SK-N-DZ (cell line): Measurements from ENCODE around the gene CDK11B. TPM values are rescaled to one million over a fixed set of nuclear protein-coding genes. Genes with fewer than 3 reads are reported as not detected.
A peak's percentile ranks its signal among the peaks of the same experiment; 100 is the strongest.
"Not testable (repeated sequence)": the region's sequence is repeated elsewhere in the genome, so short reads cannot be mapped to it uniquely, and the experiment has no call there.

Experiments used
- DNase-seq: peaks from one replicate; pipeline ENCODE4 v3.0.0-alpha.2; 2015; ENCODE audit warnings: low spot score
- polyA plus RNA-seq, 2 experiments: library from polyadenylated mRNA; depleted of rRNA; stranded (reverse); fragments of >200 nt; gene quantifications; 2 replicates each; pipeline ENCODE4 v1.2.3, GENCODE V29; 2014

The CDK11B gene
- polyA plus RNA-seq (2014; cell fraction: cytosol; rRNA removed), result 10.4 and 13.4 TPM in 2 replicates
- polyA plus RNA-seq (2014; cell fraction: nucleus; rRNA removed), result 21.3 and 39.4 TPM in 2 replicates

DNA sequence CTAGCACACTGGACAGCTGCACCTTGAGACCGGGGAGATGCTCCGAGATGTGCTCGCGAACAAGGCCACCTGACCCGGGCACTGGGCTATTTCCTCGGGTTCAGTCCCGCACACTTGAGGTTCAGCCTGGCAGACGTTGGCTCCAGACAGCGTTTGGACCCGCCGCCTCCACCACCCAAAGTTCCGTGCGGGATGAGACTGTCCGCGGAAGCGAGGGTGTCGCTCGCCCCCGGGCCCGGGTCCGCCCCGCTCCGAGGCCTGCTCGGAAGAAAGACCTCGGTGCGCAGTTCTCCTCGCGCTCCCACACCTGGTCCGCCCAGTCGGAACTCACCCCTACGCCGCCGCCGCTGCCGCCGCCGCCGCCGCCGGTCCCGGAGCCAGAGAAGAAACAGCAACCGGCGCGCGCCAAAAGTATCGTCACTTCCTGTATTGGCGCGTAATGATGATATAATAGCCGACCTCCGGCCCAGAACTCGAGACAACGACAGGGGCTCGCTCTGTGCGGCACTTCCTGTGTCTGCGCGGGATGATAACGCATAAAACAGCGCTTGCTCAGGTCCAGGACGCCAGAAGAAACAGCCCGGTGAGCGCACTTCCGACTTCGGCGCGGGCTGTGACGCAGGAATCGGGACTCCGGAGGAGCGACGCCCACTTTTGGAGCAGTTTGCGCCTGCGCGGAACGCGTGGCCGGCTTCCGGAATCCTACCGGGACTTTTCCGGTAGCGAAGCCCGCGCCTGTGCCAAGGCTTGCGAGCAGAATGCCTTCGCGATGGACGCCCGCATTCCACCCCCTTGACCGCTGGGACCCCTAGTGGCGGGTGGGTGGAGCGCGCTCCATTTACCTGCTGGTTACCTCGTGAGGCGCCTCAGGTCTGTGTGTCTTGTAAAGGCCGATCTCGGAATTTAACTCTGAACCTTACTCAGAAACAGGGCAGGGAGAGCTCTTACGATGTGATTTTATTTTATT lies at the start of gene CDK11B:
Gene CDK11B (minus strand): TSS at position 422 of the 967 bp plus-strand sequence. CDS start 1,519 bp downstream, outside the sequence.
- DNase-seq, result peak; percentile 95

- DNase-seq, result not testable (repeated sequence)
These were observed 49.1 kb upstream of the CDK11B start for GRCh38 chr1:1707897-1708296.

DNA sequence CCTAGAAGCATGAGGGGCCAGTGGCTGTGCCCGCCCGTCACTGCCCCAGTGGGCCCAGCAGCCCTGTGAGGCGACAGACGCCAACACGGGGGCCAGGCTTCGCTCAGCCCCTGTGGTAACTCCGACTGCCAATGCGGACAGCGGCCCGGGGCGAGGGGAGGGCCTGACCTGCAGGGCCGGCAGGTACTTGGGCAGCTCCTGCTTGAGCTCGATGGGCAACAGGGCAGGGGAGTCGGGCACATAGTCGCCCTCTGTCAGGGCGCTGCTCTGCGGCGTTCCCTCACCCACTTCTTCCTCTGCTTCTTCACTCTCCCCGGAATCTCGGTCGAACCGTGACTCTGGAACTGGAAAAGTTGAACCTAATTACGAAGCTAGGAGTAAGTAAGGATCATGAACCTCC lies 48.4 kb upstream of the CDK11B start:
- DNase-seq, result not testable (repeated sequence)

DNA sequence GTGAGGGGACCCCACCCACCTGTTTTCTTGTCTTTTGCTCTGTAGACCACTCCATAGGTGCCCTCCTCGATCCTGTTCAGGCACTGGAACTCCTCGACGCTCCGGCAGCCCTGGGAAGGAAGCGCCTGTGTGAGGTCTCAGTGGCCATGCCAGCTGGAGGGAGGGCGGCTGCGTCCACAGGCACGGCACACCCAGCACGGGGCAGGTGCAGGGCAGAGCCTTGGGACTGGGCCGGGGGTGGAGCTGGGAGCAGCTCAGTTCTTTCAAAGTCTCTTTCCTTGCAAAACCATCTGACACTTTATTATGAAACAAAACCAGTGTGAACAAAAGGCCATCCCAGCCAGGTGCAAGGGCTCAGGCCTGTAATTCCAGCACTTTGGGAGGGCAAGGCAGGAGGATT lies 46.8 kb upstream of the CDK11B start:
- DNase-seq, result not testable (repeated sequence)

- DNase-seq, result not testable (repeated sequence)
These were observed 45.6 kb upstream of the CDK11B start for GRCh38 chr1:1704284-1704957.

- DNase-seq, result no peak
These were observed 45.0 kb upstream of the CDK11B start for GRCh38 chr1:1703796-1704195.

DNA sequence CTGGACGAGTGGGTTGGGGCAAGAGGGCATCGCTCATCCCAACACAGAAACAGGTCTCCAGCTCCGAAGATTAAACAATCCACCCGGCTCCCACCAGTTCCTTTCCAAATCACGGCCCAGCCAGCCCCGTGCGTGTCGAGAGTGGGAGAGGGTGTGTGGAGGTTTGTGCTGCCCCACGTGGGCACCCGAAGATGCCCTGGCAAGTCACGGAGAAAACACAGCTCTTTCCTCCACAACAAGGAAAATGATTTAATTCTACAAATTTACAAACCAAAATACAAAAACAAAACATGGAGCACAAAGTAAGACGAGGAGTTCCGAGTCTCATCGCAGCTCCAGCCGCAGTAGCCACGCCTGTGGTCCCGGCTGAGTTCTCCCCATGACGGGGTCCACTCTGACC lies 43.7 kb upstream of the CDK11B start:
- not testable (repeated sequence) for DNase-seq

DNA sequence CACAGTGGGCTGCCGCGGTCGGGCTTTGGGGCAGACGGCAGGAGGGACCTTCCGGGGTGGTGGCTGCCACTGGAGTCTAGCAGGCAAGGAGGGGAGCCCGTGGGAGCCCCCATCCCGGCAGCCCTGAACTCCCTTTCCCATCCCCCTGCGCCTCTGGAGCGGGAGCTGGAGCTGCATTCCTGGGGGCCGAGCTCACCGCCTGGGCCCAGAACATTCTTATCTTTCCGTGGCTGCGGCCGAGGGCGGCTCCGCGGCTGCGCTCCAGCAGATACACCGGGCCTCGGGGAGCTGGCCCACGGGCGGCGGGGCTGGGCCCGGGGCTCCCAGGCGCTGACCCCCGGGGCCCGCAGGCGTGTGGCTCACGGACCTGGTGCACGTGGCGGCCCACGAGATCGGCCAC lies 41.8 kb upstream of the CDK11B start:
- not testable (repeated sequence) for DNase-seq

DNA sequence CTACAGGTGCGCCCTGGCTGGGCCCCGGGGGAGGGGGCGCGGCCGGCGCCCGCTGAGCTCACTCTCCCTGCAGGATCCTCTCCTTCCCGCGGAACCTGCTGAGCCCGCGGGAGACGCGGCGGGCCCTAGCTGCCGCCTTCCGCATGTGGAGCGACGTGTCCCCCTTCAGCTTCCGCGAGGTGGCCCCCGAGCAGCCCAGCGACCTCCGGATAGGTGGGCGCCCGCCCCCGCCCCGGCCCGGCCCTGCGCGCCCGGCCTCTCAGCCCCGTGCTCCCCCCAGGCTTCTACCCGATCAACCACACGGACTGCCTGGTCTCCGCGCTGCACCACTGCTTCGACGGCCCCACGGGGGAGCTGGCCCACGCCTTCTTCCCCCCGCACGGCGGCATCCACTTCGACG lies 41.3 kb upstream of the CDK11B start:
- DNase-seq, result not testable (repeated sequence)

DNA sequence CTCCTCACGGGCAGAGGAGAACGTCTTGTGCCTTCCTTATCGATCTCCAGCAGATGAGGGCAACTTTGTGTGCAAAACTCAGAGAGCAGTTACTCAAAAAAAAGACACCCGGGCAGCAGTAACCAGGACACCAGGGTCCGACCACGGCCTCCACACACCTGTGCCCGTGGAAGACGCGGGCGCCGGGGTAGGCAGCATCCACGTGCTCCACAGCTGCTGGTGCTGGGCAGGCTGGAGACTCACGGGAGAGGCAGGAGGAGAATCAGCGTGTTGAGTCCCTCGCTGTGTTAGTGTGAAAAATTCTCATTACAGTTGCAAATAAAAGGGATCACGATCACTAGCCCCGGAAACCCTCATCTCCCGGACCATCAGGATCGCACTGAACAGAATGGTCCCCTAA lies 40.3 kb upstream of the CDK11B start:
- not testable (repeated sequence) for DNase-seq

GRCh38 chr1:1697358-1698183 lies 38.8 kb upstream of the CDK11B start:
- not testable (repeated sequence) for DNase-seq

DNA sequence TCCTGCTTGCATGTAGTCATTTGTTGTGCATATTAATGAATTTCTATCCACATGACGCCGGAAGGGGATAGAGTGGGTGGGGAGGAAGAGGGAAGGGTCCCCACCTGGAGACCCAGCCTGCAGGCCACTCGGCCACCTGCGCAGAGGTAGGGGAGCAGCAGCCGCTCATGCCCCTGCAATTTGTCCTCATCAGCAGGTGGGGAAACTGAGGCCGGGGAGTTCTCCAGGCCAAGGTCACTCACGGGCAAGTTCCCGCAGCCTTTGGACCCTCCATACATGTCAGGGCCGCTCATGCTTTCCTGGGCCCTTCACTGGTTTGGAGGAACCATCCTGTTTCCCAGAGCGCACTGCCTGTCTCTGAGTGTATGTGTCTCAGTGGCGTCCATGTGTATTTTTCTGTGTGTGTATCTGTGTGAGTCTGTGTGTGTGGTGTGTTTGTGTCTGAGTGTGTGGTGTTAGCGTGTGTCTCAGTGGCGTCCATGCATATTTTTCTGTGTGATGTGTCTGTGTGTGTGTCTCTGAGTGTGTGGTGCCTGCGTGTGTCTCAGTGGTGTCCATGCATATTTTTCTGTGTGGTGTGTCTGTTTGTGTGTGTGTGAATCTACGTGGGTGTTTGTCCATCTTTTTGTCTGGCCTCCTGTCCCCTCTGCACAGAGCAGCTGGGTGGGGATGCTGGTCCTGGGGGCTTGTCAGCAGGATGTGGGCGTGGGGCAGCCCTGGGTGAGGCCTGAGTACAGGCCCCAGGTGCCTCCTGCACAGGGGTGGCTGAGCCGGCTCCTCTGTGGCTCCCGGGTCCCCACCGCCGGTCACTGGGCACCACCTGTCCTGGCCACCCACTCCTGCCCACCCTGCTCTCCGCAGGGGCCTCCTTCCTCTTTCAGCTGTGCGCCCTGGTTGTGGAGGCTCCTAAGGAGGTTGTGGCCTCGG lies 37.9 kb upstream of the CDK11B start:
- not testable (repeated sequence) for DNase-seq

- DNase-seq, result peak; percentile 72
These were observed 34.2 kb upstream of the CDK11B start, which contains the start of gene SLC35E2B for GRCh38 chr1:1692714-1693647. Gene SLC35E2B, minus strand, starts transcription at chr1:1692795. Its CDS starts 16,096 bp downstream, at chr1:1676699.

DNA sequence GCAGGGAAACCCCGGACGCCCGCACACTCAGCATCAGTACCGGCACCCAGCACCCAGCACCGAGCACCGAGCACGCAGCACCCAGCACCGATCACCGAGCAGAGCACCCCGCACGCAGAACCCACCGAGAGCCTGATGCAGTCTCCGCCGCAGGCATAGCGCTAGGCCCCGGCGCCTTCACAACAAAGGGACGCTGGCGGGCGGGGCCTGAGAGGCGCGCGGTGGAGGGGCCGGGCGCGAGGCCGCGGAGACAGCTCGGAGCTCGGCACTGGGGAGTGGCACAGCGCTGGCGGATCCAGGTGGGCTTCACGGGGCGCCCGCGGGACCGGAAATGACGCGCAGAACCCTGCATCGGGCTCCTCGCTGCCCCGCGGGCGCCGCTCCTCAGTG lies 33.5 kb upstream of the CDK11B start:
- DNase-seq, result not testable (repeated sequence)

- DNase-seq, result not testable (repeated sequence)
These were observed 32.6 kb upstream of the CDK11B start for GRCh38 chr1:1691443-1691842.

DNA sequence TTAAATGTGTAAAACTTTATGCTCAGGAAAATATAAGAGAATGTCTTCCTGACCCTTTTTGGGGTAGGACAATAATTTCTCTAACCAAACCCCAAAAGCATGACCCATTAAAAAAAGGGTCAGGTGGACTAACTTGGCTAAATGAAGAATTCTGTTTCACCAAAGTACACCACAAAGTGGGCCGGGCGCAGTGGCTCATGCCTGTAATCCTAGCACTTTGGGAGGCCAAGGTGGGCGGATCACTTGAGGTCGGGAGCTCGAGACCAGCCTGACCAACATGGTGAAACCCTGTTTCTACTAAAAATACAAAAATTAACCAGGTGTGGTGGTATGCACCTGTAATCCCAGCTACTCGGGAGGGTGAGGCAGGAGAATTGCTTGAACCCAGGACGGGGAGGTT lies 30.7 kb upstream of the CDK11B start:
- DNase-seq, result not testable (repeated sequence)

- no peak for DNase-seq
These were observed 29.0 kb upstream of the CDK11B start for GRCh38 chr1:1687846-1688245.

DNA sequence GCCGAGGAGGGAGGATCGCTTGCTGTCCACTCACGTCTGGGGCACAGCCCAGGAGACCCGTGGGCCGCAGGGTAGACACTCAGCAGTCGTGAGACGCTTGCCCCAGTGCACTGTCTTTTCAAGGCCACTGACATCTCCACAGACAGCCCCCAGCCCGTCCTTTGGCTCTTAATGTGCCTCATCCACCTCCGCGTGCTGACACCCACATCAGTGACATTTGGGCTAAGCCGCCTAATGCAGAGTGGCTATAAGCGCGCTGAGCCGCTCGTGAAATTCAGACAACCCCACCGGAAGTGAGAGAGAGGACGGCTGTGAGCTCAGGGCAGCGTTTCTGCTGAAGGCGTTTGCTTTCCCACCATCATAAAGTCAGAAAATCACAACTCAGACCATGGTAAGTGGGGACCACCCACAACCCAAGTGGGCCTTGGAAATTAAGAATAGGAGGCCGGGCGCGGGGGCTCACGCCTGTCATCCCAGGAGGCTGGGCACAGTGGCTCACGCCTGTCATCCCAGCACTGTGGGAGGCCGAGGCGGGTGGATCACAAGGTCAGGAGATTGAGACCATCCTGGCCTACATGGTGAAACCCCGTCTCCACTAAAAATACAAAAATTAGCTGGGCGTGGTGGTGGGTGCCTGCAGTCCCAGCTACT lies 25.4 kb upstream of the CDK11B start:
- DNase-seq, result no peak
